H9 (cell line): Measurements from ENCODE around the gene FYTTD1. TPM values are rescaled to one million over a fixed set of nuclear protein-coding genes. Genes with fewer than 3 reads are reported as not detected.

Experiments
- DNase-seq: peaks from one replicate; pipeline ENCODE4 v3.0.0-alpha.2; 2017
- H2AFZ ChIP-seq: one replicate; pipeline ENCODE4 v1.6.1; 2013; ENCODE audit warnings: mild to moderate bottlenecking, low read length, control low read depth, moderate library complexity
- H2AK5ac ChIP-seq: 2 replicates; pipeline ENCODE4 v1.6.1; 2013; ENCODE audit warnings: low read length, control low read depth, mixed read lengths; ENCODE audit not compliant: insufficient read length
- H2BK120ac ChIP-seq: one replicate; pipeline ENCODE4 v1.6.1; 2013; ENCODE audit warnings: low read depth, mild to moderate bottlenecking, low read length, control low read depth, inconsistent platforms; ENCODE audit not compliant: poor library complexity, severe bottlenecking
- H2BK12ac ChIP-seq: 2 replicates; pipeline ENCODE4 v1.6.1; 2013; ENCODE audit warnings: low read length, control low read depth, mixed read lengths, low read depth; ENCODE audit not compliant: insufficient read length
- H2BK15ac ChIP-seq: 2 replicates; pipeline ENCODE4 v1.6.1; 2013; ENCODE audit warnings: low read depth, low read length, control low read depth
- H2BK20ac ChIP-seq: one replicate; pipeline ENCODE4 v1.6.1; 2013; ENCODE audit warnings: low read depth, mild to moderate bottlenecking, low read length, control low read depth, inconsistent platforms; ENCODE audit not compliant: poor library complexity, severe bottlenecking
- H2BK5ac ChIP-seq: 2 replicates; pipeline ENCODE4 v1.6.1; 2013; ENCODE audit warnings: low read length, control low read depth, mixed read lengths; ENCODE audit not compliant: insufficient read length
- H3K14ac ChIP-seq: 2 replicates; pipeline ENCODE4 v1.6.1; 2013; ENCODE audit warnings: low read length, control low read depth; ENCODE audit not compliant: insufficient read depth
- H3K18ac ChIP-seq: 2 replicates; pipeline ENCODE4 v1.6.1; 2013; ENCODE audit warnings: low read depth, mild to moderate bottlenecking, mixed read lengths, low read length, control low read depth; ENCODE audit not compliant: insufficient read length
- H3K23ac ChIP-seq: 2 replicates; pipeline ENCODE4 v1.6.1; 2013; ENCODE audit warnings: low read length, control low read depth, mixed read lengths, low read depth; ENCODE audit not compliant: insufficient read length
- H3K23me2 ChIP-seq: 2 replicates; pipeline ENCODE4 v1.6.1; 2013; ENCODE audit warnings: low read depth, mild to moderate bottlenecking, mixed read lengths, low read length, control low read depth; ENCODE audit not compliant: insufficient read length, poor library complexity, severe bottlenecking
- H3K27ac ChIP-seq: 2 replicates; pipeline ENCODE4 v1.5.1; 2013; ENCODE audit warnings: low read length, control low read depth, mixed read lengths, low read depth; ENCODE audit not compliant: insufficient read length
- H3K27me3 ChIP-seq: 2 replicates; pipeline ENCODE4 v1.6.1; 2013; ENCODE audit warnings: low read length, control low read depth, inconsistent platforms; ENCODE audit not compliant: insufficient read depth
- H3K4ac ChIP-seq: 2 replicates; pipeline ENCODE4 v1.6.1; 2013; ENCODE audit warnings: low read depth, mild to moderate bottlenecking, control low read depth, inconsistent platforms, low read length, moderate library complexity
- H3K4me1 ChIP-seq: 2 replicates; pipeline ENCODE4 v1.6.1; 2013; ENCODE audit warnings: low read length, control low read depth, inconsistent platforms; ENCODE audit not compliant: insufficient read depth
- H3K4me2 ChIP-seq: 2 replicates; pipeline ENCODE4 v1.6.1; 2013; ENCODE audit warnings: low read length, control low read depth, mixed read lengths; ENCODE audit not compliant: insufficient read length, insufficient read depth
- H3K56ac ChIP-seq: 2 replicates; pipeline ENCODE4 v1.6.1; 2013; ENCODE audit warnings: low read depth, mild to moderate bottlenecking, mixed read lengths, low read length, control low read depth; ENCODE audit not compliant: insufficient read length
- H3K79me1 ChIP-seq: 2 replicates; pipeline ENCODE4 v1.6.1; 2013; ENCODE audit warnings: low read depth, mild to moderate bottlenecking, moderate library complexity, low read length, control low read depth, inconsistent platforms; ENCODE audit not compliant: insufficient read depth, poor library complexity, severe bottlenecking
- H3K79me2 ChIP-seq: 2 replicates; pipeline ENCODE4 v1.6.1; 2013; ENCODE audit warnings: low read length, control low read depth, inconsistent platforms; ENCODE audit not compliant: insufficient read depth
- H3K9ac ChIP-seq: 2 replicates; pipeline ENCODE4 v1.6.1; 2013; ENCODE audit warnings: low read length, control low read depth, mixed read lengths; ENCODE audit not compliant: insufficient read length; ENCODE audit errors: extremely low read depth
- H3K9me3 ChIP-seq: one replicate; pipeline ENCODE4 v1.6.1; 2013; ENCODE audit warnings: low read depth, low read length, inconsistent platforms; ENCODE audit not compliant: control insufficient read depth
- H3T11ph ChIP-seq: one replicate; pipeline ENCODE4 v1.6.1; 2013; ENCODE audit warnings: mild to moderate bottlenecking, low read length, control low read depth, inconsistent platforms
- H4K20me1 ChIP-seq: one replicate; pipeline ENCODE4 v1.6.1; 2013; ENCODE audit not compliant: control insufficient read depth, insufficient read length, insufficient read depth
- H4K5ac ChIP-seq: 2 replicates; pipeline ENCODE4 v1.6.1; 2013; ENCODE audit warnings: low read depth, mild to moderate bottlenecking, mixed read lengths, low read length, control low read depth; ENCODE audit not compliant: insufficient read length
- H4K8ac ChIP-seq: replicated peaks from 2 replicates; pipeline ENCODE4 v1.6.1; 2013; ENCODE audit warnings: low read length, control low read depth, mixed read lengths, low read depth; ENCODE audit not compliant: insufficient read length
- H4K91ac ChIP-seq: 2 replicates; pipeline ENCODE4 v1.6.1; 2013; ENCODE audit warnings: low read depth, mild to moderate bottlenecking, moderate library complexity, mixed read lengths, low read length, control low read depth; ENCODE audit not compliant: insufficient read length
- H3K27ac Mint-ChIP-seq, 3 experiments: 2 replicates in 2 of 3; 3 replicates in 1 of 3; pipeline ENCODE4 v1.8.0; 2020 to 2021; ENCODE audit warnings: mixed read lengths in 3 of 3, mild to moderate bottlenecking in 1 of 3, moderate library complexity in 1 of 3
- H3K27me3 Mint-ChIP-seq: 2 replicates; pipeline ENCODE4 v1.8.0; 2021; ENCODE audit warnings: low read depth, mild to moderate bottlenecking, moderate library complexity, mixed read lengths
- H3K36me3 Mint-ChIP-seq, 3 experiments: 2 replicates in 2 of 3; 3 replicates in 1 of 3; pipeline ENCODE4 v1.8.0; 2020 to 2021; ENCODE audit warnings: low read depth in 3 of 3, mixed read lengths in 3 of 3; ENCODE audit not compliant: insufficient read depth in 1 of 3
- H3K4me1 Mint-ChIP-seq, 2 experiments: 2 replicates each; pipeline ENCODE4 v1.8.0; 2020; ENCODE audit warnings: mixed read lengths in 2 of 2
- H3K4me3 Mint-ChIP-seq, 2 experiments: 2 replicates in 1 of 2; 3 replicates in 1 of 2; pipeline ENCODE4 v1.8.0; 2020 to 2021; ENCODE audit warnings: mild to moderate bottlenecking in 2 of 2, mixed read lengths in 2 of 2, moderate library complexity in 1 of 2
- H3K9me3 Mint-ChIP-seq, 2 experiments: 2 replicates in 1 of 2; 3 replicates in 1 of 2; pipeline ENCODE4 v1.8.0; 2020; ENCODE audit warnings: mild to moderate bottlenecking in 2 of 2, mixed read lengths in 2 of 2, moderate library complexity in 1 of 2
- WGBS: extraction: QIAGEN DNeasy Blood & Tissue Kit; methylation state at CpG from one replicate; pipeline ENCODE4 v1.1.7; 2013; ENCODE audit warnings: missing lambda C conversion rate, low lambda C conversion rate, mixed read lengths; ENCODE audit not compliant: insufficient read length; ENCODE audit errors: extremely low coverage; 5-methylcytosine and 5-hydroxymethylcytosine counted together
- total RNA-seq: library from RNA; stranded (reverse); gene quantifications from 2 replicates; pipeline ENCODE4 v1.2.1, GENCODE V29; 2021
- TF ChIP-seq, protein P1 (sequence below): fragments of 200-600 bp; sonication (generic); conservative IDR thresholded peaks from 3 replicates; pipeline ENCODE4 v1.8.0; 2021; ENCODE audit warnings: antibody characterized with exemption, mild to moderate bottlenecking

The FYTTD1 gene
- total RNA-seq, 1 experiment from 2014 or later: 19.4 TPM

DNA sequence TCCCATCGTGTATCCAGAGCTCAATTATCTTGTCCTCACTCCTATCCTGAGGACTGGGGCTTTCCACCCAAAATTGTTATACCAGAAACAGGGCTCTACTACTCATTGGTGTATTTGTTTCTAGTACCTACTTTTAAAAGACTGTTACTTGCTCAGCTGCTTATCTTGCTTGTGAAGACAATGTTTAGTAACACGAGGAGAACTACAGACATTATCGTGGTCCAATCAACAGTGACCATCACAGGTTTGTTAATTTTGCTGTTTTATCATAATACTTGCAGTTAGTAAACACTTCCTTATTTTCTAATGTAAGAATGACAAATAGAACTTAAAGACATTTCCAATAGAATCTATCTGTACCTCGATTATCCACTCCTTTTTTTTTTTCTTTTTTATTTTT lies 54.8 kb downstream of the FYTTD1 start:
- TF ChIP-seq, protein P1, sequence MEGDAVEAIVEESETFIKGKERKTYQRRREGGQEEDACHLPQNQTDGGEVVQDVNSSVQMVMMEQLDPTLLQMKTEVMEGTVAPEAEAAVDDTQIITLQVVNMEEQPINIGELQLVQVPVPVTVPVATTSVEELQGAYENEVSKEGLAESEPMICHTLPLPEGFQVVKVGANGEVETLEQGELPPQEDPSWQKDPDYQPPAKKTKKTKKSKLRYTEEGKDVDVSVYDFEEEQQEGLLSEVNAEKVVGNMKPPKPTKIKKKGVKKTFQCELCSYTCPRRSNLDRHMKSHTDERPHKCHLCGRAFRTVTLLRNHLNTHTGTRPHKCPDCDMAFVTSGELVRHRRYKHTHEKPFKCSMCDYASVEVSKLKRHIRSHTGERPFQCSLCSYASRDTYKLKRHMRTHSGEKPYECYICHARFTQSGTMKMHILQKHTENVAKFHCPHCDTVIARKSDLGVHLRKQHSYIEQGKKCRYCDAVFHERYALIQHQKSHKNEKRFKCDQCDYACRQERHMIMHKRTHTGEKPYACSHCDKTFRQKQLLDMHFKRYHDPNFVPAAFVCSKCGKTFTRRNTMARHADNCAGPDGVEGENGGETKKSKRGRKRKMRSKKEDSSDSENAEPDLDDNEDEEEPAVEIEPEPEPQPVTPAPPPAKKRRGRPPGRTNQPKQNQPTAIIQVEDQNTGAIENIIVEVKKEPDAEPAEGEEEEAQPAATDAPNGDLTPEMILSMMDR: no peak
- Histone ChIP-seq H4K20me1 (no peaks in the 10 kb centered on the region), H4K5ac (no peak overlapping the region), H4K8ac (no peak overlapping the region), H3K18ac (no peak overlapping the region), H3K23ac (no peak overlapping the region), H3K4ac (no peak overlapping the region), H3K79me2 (peaks cover 20% of the 10 kb centered on the region; the same call in 1 of the 2 replicates), H2BK12ac (no peak overlapping the region), H2BK20ac (no peak overlapping the region), H3K27ac (no peak overlapping the region), H3K14ac (no peak overlapping the region), H3K9ac (no peak overlapping the region), H3T11ph (no peak overlapping the region), H4K91ac (no peak overlapping the region), H2AFZ (no peak overlapping the region), H3K4me1 (no peaks in the 10 kb centered on the region; the same call in 1 of the 2 replicates), H2BK120ac (no peak overlapping the region), H3K79me1 (peaks cover 5% of the 10 kb centered on the region), H2AK5ac (no peak overlapping the region), H3K4me2 (no peak overlapping the region), H3K9me3 (no peaks in the 10 kb centered on the region), H3K56ac (no peak overlapping the region), H3K23me2 (no peaks in the 10 kb centered on the region), H3K27me3 (no peaks in the 10 kb centered on the region), H2BK15ac (no peak overlapping the region), H2BK5ac (no peak overlapping the region)
- no peaks in the 10 kb centered on the region for H3K27me3 Mint-ChIP-seq
- no peak overlapping the region for H3K27ac Mint-ChIP-seq
- no peak for DNase-seq
- WGBS: no CpG with 5 or more reads among the region's 4 CpGs
- no peaks in the 10 kb centered on the region for H3K9me3 Mint-ChIP-seq
- no peak overlapping the region for H3K4me3 Mint-ChIP-seq
- peaks cover 2 to 8% (median 4%) of the 10 kb centered on the region in 3 experiments; a peak in 5 of 7 replicates for H3K36me3 Mint-ChIP-seq
- peaks cover 6 to 15% of the 10 kb centered on the region in 2 experiments; a peak in 3 of 4 replicates for H3K4me1 Mint-ChIP-seq
